ENCODE results near the gene GPR84. TPM values are rescaled to one million over a fixed set of nuclear protein-coding genes. Genes with fewer than 3 reads are reported as not detected.

The GPR84 gene
- total RNA-seq, 2 experiments from 2014 or later, result 0.27 to 0.53 TPM

- Histone ChIP-seq H3K27ac (ENCODE audit: low read depth in 1 of 2, low read length in 2 of 2) (no peak overlapping the region), H3K4me1 (ENCODE audit: insufficient read depth, low read length) (peaks cover 16% of the 10 kb centered on the region), H3K9me3 (ENCODE audit: control insufficient read depth in 1 of 2, insufficient read depth in 1 of 2, low read length in 2 of 2) (no peaks in the 10 kb centered on the region), H3K4me3 (ENCODE audit: low read length) (no peak overlapping the region), H3K27me3 (ENCODE audit: control insufficient read depth in 1 of 2, insufficient read depth in 2 of 2, low read length in 2 of 2) (no peaks in the 10 kb centered on the region), H3K36me3 (ENCODE audit: insufficient read depth, low read length) (peaks cover 54% of the 10 kb centered on the region)
- CTCF ChIA-PET, result no interaction called here
- Mint-ChIP-seq H3K9me3 (no peaks in the 10 kb centered on the region), H3K27ac (no peak overlapping the region), H3K4me1 (ENCODE audit: low read depth) (peaks cover 18% of the 10 kb centered on the region), H3K4me3 (no peak overlapping the region), H3K27me3 (no peaks in the 10 kb centered on the region), H3K36me3 (ENCODE audit: low read depth) (peaks cover 66% of the 10 kb centered on the region)
- POLR2A ChIA-PET, result no interaction called here
- no peak for TF ChIP-seq CTCF (IDR thresholded peaks at IDR 0.05)
- DNase-seq (no peak), ATAC-seq (ENCODE audit: poor library complexity) (no peak)
- intact Hi-C loops (cut with DNase I, micrococcal nuclease), result no loop called here
Observed at GRCh38 chr12:54350743-54351142, 13.5 kb downstream of the GPR84 start.

- CTCF ChIA-PET, result interaction anchor here (0.5 to 1.6 kb wide), 3 partner anchors 13 to 56 kb away, joined by 3 to 5 read pairs (median 3); no protein-coding TSS in a partner anchor
- Histone ChIP-seq H3K4me3 (ENCODE audit: low read length) (no peak overlapping the region), H3K9me3 (ENCODE audit: control insufficient read depth in 1 of 2, insufficient read depth in 1 of 2, low read length in 2 of 2) (no peaks in the 10 kb centered on the region), H3K4me1 (ENCODE audit: insufficient read depth, low read length) (peaks cover 16% of the 10 kb centered on the region), H3K27ac (ENCODE audit: low read depth in 1 of 2, low read length in 2 of 2) (no peak overlapping the region), H3K27me3 (ENCODE audit: control insufficient read depth in 1 of 2, insufficient read depth in 2 of 2, low read length in 2 of 2) (no peaks in the 10 kb centered on the region), H3K36me3 (ENCODE audit: insufficient read depth, low read length) (peaks cover 63% of the 10 kb centered on the region)
- Mint-ChIP-seq H3K4me1 (ENCODE audit: low read depth) (peaks cover 18% of the 10 kb centered on the region), H3K27me3 (no peaks in the 10 kb centered on the region), H3K36me3 (ENCODE audit: low read depth) (peaks cover 77% of the 10 kb centered on the region), H3K4me3 (no peak overlapping the region), H3K9me3 (no peaks in the 10 kb centered on the region), H3K27ac (no peak overlapping the region)
- POLR2A ChIA-PET, result interaction anchor here (1.0 kb wide), 1 partner anchor 69 kb away, joined by 3 read pairs; the partner anchor contains the start of genes CBX5 and HNRNPA1
- TF ChIP-seq CTCF (IDR thresholded peaks at IDR 0.05), result no peak
- intact Hi-C loops (cut with DNase I, micrococcal nuclease), result no loop called here
- ATAC-seq (ENCODE audit: poor library complexity) (no peak), DNase-seq (no peak)
Observed at GRCh38 chr12:54349679-54350078, 14.6 kb downstream of the GPR84 start.

GRCh38 chr12:54349036-54349435 is 15.2 kb downstream of the GPR84 start:
- Histone ChIP-seq H3K36me3 (ENCODE audit: insufficient read depth, low read length) (peaks cover 64% of the 10 kb centered on the region), H3K9me3 (ENCODE audit: control insufficient read depth in 1 of 2, insufficient read depth in 1 of 2, low read length in 2 of 2) (no peaks in the 10 kb centered on the region), H3K27me3 (ENCODE audit: control insufficient read depth in 1 of 2, insufficient read depth in 2 of 2, low read length in 2 of 2) (no peaks in the 10 kb centered on the region), H3K4me3 (ENCODE audit: low read length) (no peak overlapping the region), H3K27ac (ENCODE audit: low read depth in 1 of 2, low read length in 2 of 2) (no peak overlapping the region), H3K4me1 (ENCODE audit: insufficient read depth, low read length) (peaks cover 16% of the 10 kb centered on the region)
- ATAC-seq (ENCODE audit: poor library complexity), result no peak
- intact Hi-C loops (cut with DNase I, micrococcal nuclease), result no loop called here
- peaks cover 79% of the 10 kb centered on the region for H3K36me3 Mint-ChIP-seq (ENCODE audit: low read depth)
- no peaks in the 10 kb centered on the region for H3K9me3 Mint-ChIP-seq
- H3K27ac Mint-ChIP-seq, result no peak overlapping the region
- ChIA-PET CTCF (interaction anchor here (1.1 to 1.8 kb wide), 3 partner anchors 13 to 56 kb away, joined by 3 to 5 read pairs (median 4); no protein-coding TSS in a partner anchor), POLR2A (interaction anchor here (1.0 kb wide), 1 partner anchor 69 kb away, joined by 3 read pairs; the partner anchor contains the start of genes CBX5 and HNRNPA1)
- TF ChIP-seq CTCF (IDR thresholded peaks at IDR 0.05), result no peak
- H3K27me3 Mint-ChIP-seq, result no peaks in the 10 kb centered on the region
- no peak for DNase-seq
- H3K4me3 Mint-ChIP-seq, result no peak overlapping the region
- H3K4me1 Mint-ChIP-seq (ENCODE audit: low read depth), result peaks cover 18% of the 10 kb centered on the region

All from CD4-positive, alpha-beta T cell (primary cell).